B cell (primary cell): ENCODE results near the gene PNPLA6. TPM values are rescaled to one million over a fixed set of nuclear protein-coding genes. Genes with fewer than 3 reads are reported as not detected.

ENCODE experiments used
- ATAC-seq: fragments of 200-7000 bp; cut with Tn5 transposase; one replicate; pipeline ENCODE4 v1.10.0; 2021; ENCODE audit warnings: low read depth, mild to moderate bottlenecking, moderate number of reproducible peaks, moderate library complexity
- CTCF ChIA-PET: fragments of 350-600 bp; sonication (Branson Sonifier 250); formaldehyde crosslinking; loops from one replicate; lab custom pipeline; 2021; ENCODE audit warnings: antibody characterized with exemption, inconsistent platforms; lab: Charles Lee
- POLR2A ChIA-PET: fragments of 350-600 bp; sonication (Branson Sonifier 250); formaldehyde crosslinking; loops from one replicate; lab custom pipeline; 2021; ENCODE audit warnings: antibody characterized with exemption; lab: Charles Lee
- DNase-seq: peaks from one replicate; pipeline ENCODE4 v3.0.0; 2013
- H2AFZ ChIP-seq: 2 replicates; pipeline ENCODE4 v1.6.1; 2012; ENCODE audit warnings: mild to moderate bottlenecking, low read depth, low read length; ENCODE audit not compliant: insufficient read depth, poor library complexity, severe bottlenecking
- H3K27ac ChIP-seq, 2 donors: 1 replicate in 1 of 2; 2 replicates in 1 of 2; pipeline ENCODE4 v1.5.1; 2012 to 2013; ENCODE audit warnings: low read length in 2 of 2, mild to moderate bottlenecking in 2 of 2, moderate library complexity in 1 of 2
- H3K27me3 ChIP-seq, 4 experiments: fragments of 200-600 bp in 1 of 4; sonication (generic) in 1 of 4; replicated peaks in 1 of 4; 1 replicate in 2 of 4; 2 replicates in 2 of 4; pipeline versions ENCODE4 v1.6.1 to v1.7.0; 2013 to 2016; ENCODE audit warnings: low read length in 3 of 4, mild to moderate bottlenecking in 2 of 4, mixed read lengths in 1 of 4, moderate library complexity in 1 of 4; ENCODE audit not compliant: insufficient read depth in 4 of 4, control insufficient read depth in 3 of 4; ENCODE audit errors: control extremely low read depth in 1 of 4
- H3K36me3 ChIP-seq, 2 experiments: replicated peaks in 1 of 2; 1 replicate in 1 of 2; 2 replicates in 1 of 2; pipeline versions ENCODE4 v1.6.1 to v1.7.1; 2013; ENCODE audit warnings: low read length in 1 of 2; ENCODE audit not compliant: insufficient read depth in 2 of 2, control insufficient read depth in 1 of 2; ENCODE audit errors: control extremely low read depth in 1 of 2, extremely low read depth in 1 of 2
- H3K4me1 ChIP-seq, 2 donors: fragments of 200-600 bp in 1 of 2; sonication (generic) in 1 of 2; 1 replicate in 1 of 2; 2 replicates in 1 of 2; pipeline versions ENCODE4 v1.5.1 to v1.6.1; 2013 to 2017; ENCODE audit warnings: low read length in 2 of 2; ENCODE audit not compliant: control insufficient read depth in 2 of 2, insufficient read depth in 2 of 2
- H3K4me2 ChIP-seq: replicated peaks from 2 replicates; pipeline ENCODE3; 2012; ENCODE audit warnings: mild to moderate bottlenecking, low read depth, low read length; ENCODE audit not compliant: poor library complexity, severe bottlenecking
- H3K4me3 ChIP-seq, 5 experiments: fragments of 200-600 bp in 1 of 5; sonication (generic) in 1 of 5; 1 replicate in 3 of 5; 2 replicates in 2 of 5; pipeline versions ENCODE4 v1.5.1 to v1.7.0; 2011 to 2016; ENCODE audit warnings: low read length in 4 of 5, mild to moderate bottlenecking in 4 of 5, low read depth in 2 of 5, control low read depth in 1 of 5, moderate library complexity in 1 of 5; ENCODE audit not compliant: insufficient read depth in 1 of 5; ENCODE audit errors: control extremely low read depth in 1 of 5, extremely low read depth in 1 of 5
- H3K79me2 ChIP-seq: fragments of 200-600 bp; sonication (generic); one replicate; pipeline ENCODE4 v1.6.0; 2016; ENCODE audit warnings: low read length; ENCODE audit not compliant: control insufficient read depth, insufficient read depth
- H3K9ac ChIP-seq: fragments of 200-600 bp; sonication (generic); 2 replicates; pipeline ENCODE4 v1.6.1; 2017; ENCODE audit warnings: mild to moderate bottlenecking, low read length, moderate library complexity
- H3K9me3 ChIP-seq, 3 donors: one replicate each; pipeline versions ENCODE4 v1.6.1 to v1.7.1; 2013; ENCODE audit warnings: low read length in 2 of 3; ENCODE audit not compliant: control insufficient read depth in 2 of 3, insufficient read depth in 1 of 3; ENCODE audit errors: control extremely low read depth in 1 of 3
- H4K20me1 ChIP-seq: 2 replicates; pipeline ENCODE4 v1.6.0; 2012; ENCODE audit warnings: mild to moderate bottlenecking, low read length; ENCODE audit not compliant: insufficient read depth, control insufficient read depth, poor library complexity, severe bottlenecking
- H3K27ac Mint-ChIP-seq: one replicate; pipeline ENCODE4 v1.8.0; 2021; ENCODE audit warnings: mixed read lengths
- H3K27me3 Mint-ChIP-seq: one replicate; pipeline ENCODE4 v1.8.0; 2021; ENCODE audit warnings: mixed read lengths
- H3K4me1 Mint-ChIP-seq: one replicate; pipeline ENCODE4 v1.8.0; 2021; ENCODE audit warnings: mixed read lengths
- H3K4me3 Mint-ChIP-seq: one replicate; pipeline ENCODE4 v1.8.0; 2021; ENCODE audit warnings: mixed read lengths
- H3K9me3 Mint-ChIP-seq: one replicate; pipeline ENCODE4 v1.8.0; 2022; ENCODE audit warnings: mixed read lengths; ENCODE audit not compliant: insufficient read depth
- EZH2 ChIP-seq: IDR thresholded peaks from 2 replicates; pipeline ENCODE4 v1.6.1; 2012; ENCODE audit warnings: borderline replicate concordance, low read depth, mild to moderate bottlenecking, moderate library complexity, low read length; ENCODE audit not compliant: insufficient read depth, poor library complexity, severe bottlenecking
- WGBS: methylation state at CpG from one replicate; pipeline ENCODE4 v1.1.5; 2013; ENCODE audit warnings: missing lambda C conversion rate; ENCODE audit not compliant: insufficient coverage; 5-methylcytosine and 5-hydroxymethylcytosine counted together
- intact Hi-C: fragments of 100-400 bp; cut with micrococcal nuclease; formaldehyde crosslinking; loops from one replicate; pipeline ENCODE4 v1.10.0; 2022
- polyA plus RNA-seq: library from polyadenylated mRNA; depleted of rRNA; stranded (reverse); fragments of >200 nt; gene quantifications from 2 replicates; pipeline ENCODE4 v1.2.3, GENCODE V29; 2012
- total RNA-seq, 2 donors: library from RNA; stranded (reverse); fragments of 120-200 nt in 1 of 2; gene quantifications; 1 replicate in 1 of 2; 2 replicates in 1 of 2; pipeline versions ENCODE4 v1.2.3 to v1.2.4, GENCODE V29; 2013 to 2022
- TF ChIP-seq, protein P1 (sequence below): fragments of 200-600 bp; IDR thresholded peaks from one replicate; pipeline ENCODE4 v1.8.0; 2022; ENCODE audit warnings: antibody characterized with exemption, mild to moderate bottlenecking

PNPLA6 gene
- total and polyA plus RNA-seq, 2 donors (not counting 1 experiment from before 2014, with no cell fraction given): 102 to 149 TPM

DNA sequence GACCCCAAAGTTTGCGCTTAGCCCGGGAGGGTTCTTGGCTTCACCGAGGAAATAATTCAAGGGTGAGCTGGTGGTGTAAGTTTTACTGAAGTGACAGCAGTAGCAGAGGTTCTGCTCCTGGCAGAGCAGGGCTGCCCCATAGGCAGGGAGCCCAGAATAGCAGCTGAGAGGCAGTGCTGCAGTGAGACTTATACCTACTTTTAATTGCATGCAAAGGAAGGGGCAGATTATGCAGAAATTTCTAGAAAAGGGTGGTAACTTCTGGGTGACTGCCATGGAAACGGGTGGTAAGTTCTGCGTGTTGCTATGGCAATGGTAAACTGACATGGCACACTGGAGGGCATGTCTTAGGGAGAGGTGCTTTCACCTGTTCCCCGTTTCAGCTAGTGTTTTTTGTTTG is 42.6 kb downstream of the PNPLA6 start:
- ChIA-PET POLR2A (no interaction called here), CTCF (interaction anchor here (1.3 kb wide), 1 partner anchor 10 kb away, joined by 4 read pairs; no protein-coding TSS in a partner anchor)
- H3K4me3 ChIP-seq: no peak overlapping the region
- Mint-ChIP-seq H3K4me1 (no peaks in the 10 kb centered on the region), H3K9me3 (no peaks in the 10 kb centered on the region), H3K27me3 (peaks cover 10% of the 10 kb centered on the region), H3K4me3 (no peak overlapping the region), H3K27ac (no peak overlapping the region)
- H2AFZ ChIP-seq: no peak overlapping the region
- no peaks in the 10 kb centered on the region for H3K79me2 ChIP-seq
- intact Hi-C loops: no loop called here
- no peaks in the 10 kb centered on the region for H3K9me3 ChIP-seq
- TF ChIP-seq, protein P1, sequence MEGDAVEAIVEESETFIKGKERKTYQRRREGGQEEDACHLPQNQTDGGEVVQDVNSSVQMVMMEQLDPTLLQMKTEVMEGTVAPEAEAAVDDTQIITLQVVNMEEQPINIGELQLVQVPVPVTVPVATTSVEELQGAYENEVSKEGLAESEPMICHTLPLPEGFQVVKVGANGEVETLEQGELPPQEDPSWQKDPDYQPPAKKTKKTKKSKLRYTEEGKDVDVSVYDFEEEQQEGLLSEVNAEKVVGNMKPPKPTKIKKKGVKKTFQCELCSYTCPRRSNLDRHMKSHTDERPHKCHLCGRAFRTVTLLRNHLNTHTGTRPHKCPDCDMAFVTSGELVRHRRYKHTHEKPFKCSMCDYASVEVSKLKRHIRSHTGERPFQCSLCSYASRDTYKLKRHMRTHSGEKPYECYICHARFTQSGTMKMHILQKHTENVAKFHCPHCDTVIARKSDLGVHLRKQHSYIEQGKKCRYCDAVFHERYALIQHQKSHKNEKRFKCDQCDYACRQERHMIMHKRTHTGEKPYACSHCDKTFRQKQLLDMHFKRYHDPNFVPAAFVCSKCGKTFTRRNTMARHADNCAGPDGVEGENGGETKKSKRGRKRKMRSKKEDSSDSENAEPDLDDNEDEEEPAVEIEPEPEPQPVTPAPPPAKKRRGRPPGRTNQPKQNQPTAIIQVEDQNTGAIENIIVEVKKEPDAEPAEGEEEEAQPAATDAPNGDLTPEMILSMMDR: no peak
- no peak for TF ChIP-seq EZH2
- H3K4me2 ChIP-seq: no peak overlapping the region
- DNase-seq (no peak), ATAC-seq (no peak)
- no peaks in the 10 kb centered on the region for H3K27me3 ChIP-seq
- no peaks in the 10 kb centered on the region for H4K20me1 ChIP-seq
- 71% methylated on average over 6 of the region's 6 CpGs for WGBS
- no peaks in the 10 kb centered on the region for H3K36me3 ChIP-seq
- no peak overlapping the region for H3K9ac ChIP-seq
- H3K27ac ChIP-seq: no peak overlapping the region
- H3K4me1 ChIP-seq: no peaks in the 10 kb centered on the region

DNA sequence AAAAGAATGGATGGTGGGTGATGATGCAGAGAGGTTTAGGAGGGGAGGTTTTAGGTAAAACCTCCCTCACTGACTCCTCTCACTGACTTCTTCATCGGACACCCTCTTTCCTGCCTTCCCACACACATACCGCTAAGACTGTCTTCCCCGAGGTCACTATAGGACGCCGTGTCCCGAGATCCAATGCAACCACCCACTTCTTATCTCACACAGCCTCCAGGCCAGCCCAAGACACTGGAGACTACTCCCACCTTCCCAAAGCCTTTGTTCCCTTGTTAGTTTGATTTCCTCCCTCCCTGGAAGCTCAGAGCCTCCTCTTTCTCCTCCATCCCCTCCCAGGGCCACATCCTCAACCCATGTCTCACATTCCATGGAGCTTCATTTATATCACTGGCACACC is 43.7 kb downstream of the PNPLA6 start:
- H3K27ac Mint-ChIP-seq: no peak overlapping the region
- Histone ChIP-seq H3K27ac (no peak overlapping the region), H3K36me3 (no peaks in the 10 kb centered on the region), H3K9me3 (no peaks in the 10 kb centered on the region), H3K79me2 (no peaks in the 10 kb centered on the region), H3K27me3 (no peaks in the 10 kb centered on the region), H3K4me3 (no peak overlapping the region), H3K9ac (no peak overlapping the region), H2AFZ (no peak overlapping the region), H4K20me1 (no peaks in the 10 kb centered on the region), H3K4me1 (no peaks in the 10 kb centered on the region), H3K4me2 (no peak overlapping the region)
- no peaks in the 10 kb centered on the region for H3K9me3 Mint-ChIP-seq
- intact Hi-C loops: no loop called here
- ATAC-seq (no peak), DNase-seq (no peak)
- ChIA-PET CTCF (interaction anchor here (1.3 kb wide), 1 partner anchor 11 kb away, joined by 4 read pairs; no protein-coding TSS in a partner anchor), POLR2A (interaction anchor here (0.6 kb wide), 1 partner anchor 11 kb away, joined by 7 read pairs; no protein-coding TSS in a partner anchor)
- H3K27me3 Mint-ChIP-seq: peaks cover 10% of the 10 kb centered on the region
- WGBS: 82% methylated on average over 6 of the region's 6 CpGs
- no peaks in the 10 kb centered on the region for H3K4me1 Mint-ChIP-seq
- H3K4me3 Mint-ChIP-seq: no peak overlapping the region
- TF ChIP-seq, protein P1: no peak
